Daoy (cell line): ENCODE results near the gene ZBTB2. TPM values are rescaled to one million over a fixed set of nuclear protein-coding genes. Genes with fewer than 3 reads are reported as not detected.

Source experiments
- DNase-seq: peaks from one replicate; pipeline ENCODE4 v3.0.0-alpha.2; 2015; ENCODE audit warnings: low read depth
- total RNA-seq: library from RNA; depleted of rRNA; stranded (reverse); fragments of >200 nt; shearing (Covaris generic); gene quantifications from 2 replicates; pipeline ENCODE4 v1.2.3, GENCODE V29; 2014; rRNA removed

ZBTB2 gene
- total RNA-seq, result 18.3 and 22.1 TPM in 2 replicates

- peak; percentile 88 for DNase-seq
These were observed at the start of gene ZBTB2 for GRCh38 chr6:151391471-151392413. Gene ZBTB2 (minus strand): TSS chr6:151391559. CDS start chr6:151373637, 17,922 bp downstream.

GRCh38 chr6:151440930-151441329, 49.6 kb upstream of the ZBTB2 start:
- DNase-seq, result no peak

GRCh38 chr6:151440498-151440897, 49.1 kb upstream of the ZBTB2 start:
- DNase-seq, result no peak

GRCh38 chr6:151437401-151437800, 46.0 kb upstream of the ZBTB2 start:
- DNase-seq, result no peak

- no peak for DNase-seq
These were observed 45.4 kb upstream of the ZBTB2 start for GRCh38 chr6:151436802-151437201.

- no peak for DNase-seq
These were observed 44.9 kb upstream of the ZBTB2 start for GRCh38 chr6:151436300-151436699.

- no peak for DNase-seq
These were observed 43.0 kb upstream of the ZBTB2 start for GRCh38 chr6:151434369-151434768.

- no peak for DNase-seq
These were observed 41.3 kb upstream of the ZBTB2 start for GRCh38 chr6:151432651-151433050.

- no peak for DNase-seq
These were observed 40.0 kb upstream of the ZBTB2 start for GRCh38 chr6:151431337-151431736.

- no peak for DNase-seq
These were observed 39.5 kb upstream of the ZBTB2 start for GRCh38 chr6:151430886-151431285.

- DNase-seq, result no peak
These were observed 36.9 kb upstream of the ZBTB2 start for GRCh38 chr6:151428093-151428735.

- peak; percentile 27 for DNase-seq
These were observed 34.2 kb upstream of the ZBTB2 start for GRCh38 chr6:151425561-151425960.

- DNase-seq, result no peak
These were observed 31.6 kb upstream of the ZBTB2 start for GRCh38 chr6:151422981-151423380.

- DNase-seq, result no peak
These were observed 26.1 kb upstream of the ZBTB2 start for GRCh38 chr6:151417477-151417876.

GRCh38 chr6:151414641-151415260, 23.4 kb upstream of the ZBTB2 start:
- DNase-seq, result no peak

GRCh38 chr6:151413372-151414145, 22.2 kb upstream of the ZBTB2 start:
- DNase-seq, result no peak

- no peak for DNase-seq
These were observed 21.6 kb upstream of the ZBTB2 start for GRCh38 chr6:151412909-151413308.

GRCh38 chr6:151409679-151410078, 18.3 kb upstream of the ZBTB2 start:
- DNase-seq, result no peak

GRCh38 chr6:151409260-151409659, 17.9 kb upstream of the ZBTB2 start:
- DNase-seq, result no peak

- no peak for DNase-seq
These were observed 17.5 kb upstream of the ZBTB2 start for GRCh38 chr6:151408858-151409257.

GRCh38 chr6:151403919-151404308, 12.6 kb upstream of the ZBTB2 start:
- no peak for DNase-seq

GRCh38 chr6:151402228-151402627, 10.9 kb upstream of the ZBTB2 start:
- no peak for DNase-seq
